Activated naive CD4-positive, alpha-beta T cell treated with anti-CD3 and anti-CD28 coated beads for 36 hours (primary cell): ENCODE measurements around the gene GNPTAB. TPM values are rescaled to one million over a fixed set of nuclear protein-coding genes. Genes with fewer than 3 reads are reported as not detected.
"Not testable (repeated sequence)": the region's sequence is repeated elsewhere in the genome, so short reads cannot be mapped to it uniquely, and the experiment has no call there.

Experiments used
- CTCF ChIA-PET: fragments of 350-600 bp; sonication (Branson Sonifier 250); formaldehyde crosslinking; loops from one replicate; lab custom pipeline; 2021; ENCODE audit warnings: antibody characterized with exemption; lab: Charles Lee
- DNase-seq: peaks from one replicate; pipeline ENCODE4 v3.0.0-alpha.2; 2020
- H3K27ac Mint-ChIP-seq: one replicate; pipeline ENCODE4 v1.8.0; 2021; ENCODE audit warnings: mild to moderate bottlenecking, mixed read lengths
- H3K27me3 Mint-ChIP-seq: one replicate; pipeline ENCODE4 v1.8.0; 2021; ENCODE audit warnings: low read depth, mixed read lengths
- H3K36me3 Mint-ChIP-seq: one replicate; pipeline ENCODE4 v1.8.0; 2021; ENCODE audit warnings: low read depth, mixed read lengths
- H3K4me1 Mint-ChIP-seq: one replicate; pipeline ENCODE4 v1.8.0; 2021; ENCODE audit warnings: low read depth, mixed read lengths
- H3K4me3 Mint-ChIP-seq: one replicate; pipeline ENCODE4 v1.8.0; 2021; ENCODE audit warnings: mild to moderate bottlenecking, moderate library complexity, mixed read lengths
- H3K9me3 Mint-ChIP-seq: one replicate; pipeline ENCODE4 v1.8.0; 2021; ENCODE audit warnings: mixed read lengths
- intact Hi-C: fragments of 100-400 bp; cut with micrococcal nuclease; formaldehyde crosslinking; loops from one replicate; pipeline ENCODE4 v1.15.1; 2023
- total RNA-seq, 2 experiments: library from RNA; stranded (reverse); gene quantifications; one replicate each; pipeline ENCODE4 v1.2.3, GENCODE V29; 2021

Gene GNPTAB
- total RNA-seq, 2 experiments from 2014 or later: 13.6 to 13.7 TPM

- H3K27me3 Mint-ChIP-seq: peaks cover 2% of the 10 kb centered on the region
Observed at GRCh38 chr12:101862245-101862644, 31.5 kb upstream of the GNPTAB start.

GRCh38 chr12:101861688-101862087 is 30.9 kb upstream of the GNPTAB start:
- intact Hi-C loops: loop anchor here (5.0 kb wide), 1 partner anchor 201 kb away; the partner anchor contains the start of gene WASHC3
- H3K27me3 Mint-ChIP-seq: not testable (repeated sequence)
- CTCF ChIA-PET: interaction anchor here (0.7 to 2.7 kb wide), 3 partner anchors 9 to 22 kb away, joined by 4 to 9 read pairs (median 5); no protein-coding TSS in a partner anchor

More at GRCh38 chr12:101862245-101862644, 31.5 kb upstream of the GNPTAB start:
- H3K27ac Mint-ChIP-seq: no peak overlapping the region
- H3K4me1 Mint-ChIP-seq: peaks cover 26% of the 10 kb centered on the region
- intact Hi-C loops: loop anchor here (5.0 kb wide), 1 partner anchor 200 kb away; the partner anchor contains the start of gene WASHC3
- no peak for DNase-seq
- H3K36me3 Mint-ChIP-seq: no peaks in the 10 kb centered on the region
- H3K4me3 Mint-ChIP-seq: no peak overlapping the region
- peaks cover 8% of the 10 kb centered on the region for H3K9me3 Mint-ChIP-seq
- CTCF ChIA-PET: interaction anchor here (0.7 kb wide), 1 partner anchor 10 kb away, joined by 4 read pairs; no protein-coding TSS in a partner anchor

DNA sequence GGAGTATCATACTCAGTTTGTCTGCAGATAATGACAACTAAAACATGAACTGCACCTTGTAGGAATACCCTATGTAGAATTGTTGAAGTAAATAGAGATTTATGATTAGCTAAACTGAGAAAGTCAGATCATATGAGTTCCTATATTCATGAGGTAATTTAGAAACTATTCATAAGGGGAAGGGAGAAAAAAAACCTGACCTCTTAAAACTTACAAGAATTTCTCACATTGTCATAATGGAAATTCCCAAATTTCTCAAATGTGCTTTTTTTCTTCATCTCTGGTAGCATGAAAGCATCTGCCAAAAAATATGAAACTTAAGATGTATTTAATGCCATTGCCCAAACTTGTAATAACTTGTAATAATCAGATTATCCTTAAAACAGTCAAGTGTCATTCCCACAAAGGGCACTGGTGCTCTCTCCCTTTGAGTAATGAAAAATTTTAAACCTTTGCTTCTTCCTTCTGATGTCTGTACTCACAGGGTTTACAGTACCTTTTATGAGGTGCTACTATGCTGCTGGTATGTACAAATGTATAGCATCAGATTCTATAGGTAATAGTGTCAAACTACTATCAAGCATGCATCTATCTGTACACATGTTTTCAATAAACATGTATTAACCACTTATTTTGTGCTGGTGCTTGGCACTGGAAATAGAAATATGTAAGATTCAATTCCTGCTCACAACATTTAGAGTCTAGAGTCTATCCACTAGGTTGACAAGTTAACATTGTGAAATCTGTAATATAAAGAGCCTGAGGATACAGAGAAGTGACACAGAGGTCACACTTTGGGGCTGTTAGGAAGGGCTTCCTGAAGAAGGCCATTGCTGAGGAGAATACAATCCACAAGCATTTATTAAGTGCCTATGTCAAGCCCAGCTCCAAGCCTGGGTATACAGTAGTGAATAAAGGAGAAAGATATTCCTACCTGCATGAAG is 29.2 kb upstream of the GNPTAB start:
- no peak for DNase-seq
- H3K4me3 Mint-ChIP-seq: no peak overlapping the region
- no peaks in the 10 kb centered on the region for H3K36me3 Mint-ChIP-seq
- peak overlapping the region; percentile 54 for H3K27ac Mint-ChIP-seq
- H3K9me3 Mint-ChIP-seq: peaks cover under 1% of the 10 kb centered on the region
- H3K4me1 Mint-ChIP-seq: peaks cover 24% of the 10 kb centered on the region
- H3K27me3 Mint-ChIP-seq: peaks cover 2% of the 10 kb centered on the region
- CTCF ChIA-PET: interaction anchor here (0.5 to 2.7 kb wide), 4 partner anchors 11 to 86 kb away, joined by 3 to 9 read pairs (median 5); no protein-coding TSS in a partner anchor
- intact Hi-C loops: loop anchor here (1.0 to 5.0 kb wide), 8 partner anchors 17 to 337 kb away; partner anchors contain the start of genes DRAM1, NUP37, PARPBP and PMCH

More at GRCh38 chr12:101861688-101862087, 30.9 kb upstream of the GNPTAB start:
- H3K4me3 Mint-ChIP-seq, DNase-seq, H3K9me3 Mint-ChIP-seq, H3K27ac Mint-ChIP-seq, H3K36me3 Mint-ChIP-seq: not testable (repeated sequence)
- peaks cover 26% of the 10 kb centered on the region for H3K4me1 Mint-ChIP-seq

DNA sequence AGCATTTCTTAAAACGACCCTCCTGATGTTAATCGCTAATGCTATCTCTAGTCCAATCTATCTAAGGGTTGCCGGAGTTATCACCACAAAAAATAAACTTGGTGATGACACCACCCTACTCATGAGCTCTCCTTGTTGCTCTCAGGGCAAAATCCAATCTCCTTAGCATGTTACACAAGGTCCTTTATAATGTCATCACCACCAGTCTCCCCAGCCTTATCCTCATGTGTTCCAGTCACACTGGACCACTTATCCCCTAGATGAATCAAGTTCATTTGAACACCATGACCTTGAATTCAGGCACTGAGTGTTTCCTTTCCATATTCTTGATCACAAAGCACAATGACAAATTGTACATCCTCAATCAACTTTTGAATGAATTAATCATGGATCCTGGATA is 27.6 kb upstream of the GNPTAB start:
- CTCF ChIA-PET: no interaction called here
- DNase-seq: no peak
- Mint-ChIP-seq H3K9me3 (no peaks in the 10 kb centered on the region), H3K27ac (no peak overlapping the region), H3K36me3 (no peaks in the 10 kb centered on the region), H3K4me1 (peaks cover 24% of the 10 kb centered on the region), H3K4me3 (no peak overlapping the region), H3K27me3 (peaks cover 2% of the 10 kb centered on the region)
- intact Hi-C loops: no loop called here

DNA sequence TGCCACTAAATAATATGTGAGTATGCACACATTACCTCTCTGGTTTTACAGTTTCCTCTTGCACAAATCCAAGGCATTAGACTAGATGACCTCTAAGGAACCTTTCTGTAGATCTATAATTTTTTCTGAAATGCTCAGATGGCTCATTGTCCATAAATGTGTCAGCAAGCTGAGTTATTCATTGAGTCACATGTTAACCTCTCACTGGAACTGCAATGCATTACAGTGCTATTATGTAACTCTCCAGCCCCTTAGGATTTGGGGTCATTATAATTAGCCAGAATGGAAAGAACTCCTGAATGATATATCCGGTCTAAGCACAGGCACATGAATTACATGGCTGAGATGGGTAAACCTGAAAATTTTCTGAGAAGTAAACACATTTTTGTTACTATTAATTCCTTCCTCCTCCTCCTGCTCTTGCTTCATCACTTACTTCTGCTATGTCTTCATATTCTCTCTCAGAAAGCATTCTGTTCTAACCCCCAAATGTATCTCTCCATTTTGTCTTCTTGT is 26.3 kb upstream of the GNPTAB start:
- no peak for DNase-seq
- Mint-ChIP-seq H3K4me1 (peaks cover 24% of the 10 kb centered on the region), H3K9me3 (no peaks in the 10 kb centered on the region), H3K4me3 (no peak overlapping the region), H3K27me3 (no peaks in the 10 kb centered on the region), H3K27ac (no peak overlapping the region), H3K36me3 (no peaks in the 10 kb centered on the region)
- CTCF ChIA-PET: no interaction called here
- intact Hi-C loops: no loop called here

DNA sequence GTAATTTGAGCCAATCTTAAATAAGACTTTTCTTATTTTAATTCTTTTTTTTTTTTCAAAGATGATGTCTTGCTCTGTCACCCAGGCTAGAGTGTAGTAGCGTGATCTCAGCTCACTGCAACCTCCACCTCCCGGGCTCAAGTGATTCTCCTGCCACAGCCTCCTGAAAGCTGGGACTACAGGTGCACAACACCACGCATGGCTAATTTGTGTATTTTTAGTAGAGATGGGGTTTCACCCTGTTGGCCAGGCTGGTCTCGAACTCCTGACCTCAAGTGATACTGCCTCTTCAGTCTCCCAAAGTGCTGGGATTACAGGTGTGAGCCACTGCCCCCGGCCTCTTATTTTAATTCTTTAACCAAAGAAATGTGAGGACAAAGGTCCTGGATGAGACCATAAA is 25.9 kb upstream of the GNPTAB start:
- CTCF ChIA-PET: interaction anchor here (0.6 to 1.0 kb wide), 2 partner anchors 13 to 488 kb away, joined by 3 to 5 read pairs; no protein-coding TSS in a partner anchor
- DNase-seq, H3K9me3 Mint-ChIP-seq, H3K27me3 Mint-ChIP-seq, intact Hi-C loops, H3K27ac Mint-ChIP-seq, H3K36me3 Mint-ChIP-seq, H3K4me3 Mint-ChIP-seq: not testable (repeated sequence)
- peaks cover 24% of the 10 kb centered on the region for H3K4me1 Mint-ChIP-seq

GRCh38 chr12:101855976-101856375 is 25.2 kb upstream of the GNPTAB start:
- intact Hi-C loops: no loop called here
- no peaks in the 10 kb centered on the region for H3K9me3 Mint-ChIP-seq
- DNase-seq: no peak
- H3K4me3 Mint-ChIP-seq: no peak overlapping the region
- H3K36me3 Mint-ChIP-seq: no peaks in the 10 kb centered on the region
- H3K4me1 Mint-ChIP-seq: peaks cover 22% of the 10 kb centered on the region
- CTCF ChIA-PET: interaction anchor here (0.6 to 1.4 kb wide), 5 partner anchors 12 to 487 kb away, joined by 3 to 11 read pairs (median 4); no protein-coding TSS in a partner anchor
- H3K27ac Mint-ChIP-seq: no peak overlapping the region
- H3K27me3 Mint-ChIP-seq: no peaks in the 10 kb centered on the region

DNA sequence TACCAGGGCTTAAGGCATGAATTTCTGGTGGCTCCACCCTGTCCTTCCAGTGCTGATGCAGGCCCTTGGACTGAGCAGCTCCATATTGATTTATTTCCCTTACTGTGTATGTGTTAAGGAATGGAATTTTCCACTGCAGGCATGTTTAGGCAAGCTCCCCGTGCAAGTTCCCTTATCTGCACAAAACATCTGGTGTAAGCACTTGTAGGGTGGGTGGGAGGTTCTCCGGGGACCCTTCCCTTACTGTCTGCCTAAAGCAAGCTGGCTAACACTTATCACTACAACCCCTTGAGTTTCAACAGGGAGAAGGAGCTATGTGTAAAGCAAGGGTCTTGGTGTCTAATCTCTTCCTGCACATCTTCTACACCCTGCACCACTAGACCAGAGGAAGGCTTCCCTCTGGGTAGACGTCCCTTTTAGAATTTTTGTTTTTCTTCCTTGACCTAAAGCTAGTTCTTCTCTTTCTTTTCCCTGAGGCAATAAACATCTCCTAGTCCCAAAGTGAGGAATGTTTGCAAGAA is 24.7 kb upstream of the GNPTAB start:
- CTCF ChIA-PET: interaction anchor here (0.8 to 1.4 kb wide), 4 partner anchors 13 to 82 kb away, joined by 3 to 11 read pairs (median 4); no protein-coding TSS in a partner anchor
- no peak for DNase-seq
- no peaks in the 10 kb centered on the region for H3K36me3 Mint-ChIP-seq
- no peak overlapping the region for H3K4me3 Mint-ChIP-seq
- no peaks in the 10 kb centered on the region for H3K27me3 Mint-ChIP-seq
- H3K9me3 Mint-ChIP-seq: no peaks in the 10 kb centered on the region
- no peak overlapping the region for H3K27ac Mint-ChIP-seq
- H3K4me1 Mint-ChIP-seq: peaks cover 22% of the 10 kb centered on the region
- intact Hi-C loops: no loop called here

- DNase-seq: no peak
- intact Hi-C loops: no loop called here
- H3K27me3 Mint-ChIP-seq: no peaks in the 10 kb centered on the region
- no peak overlapping the region for H3K27ac Mint-ChIP-seq
- no peak overlapping the region for H3K4me3 Mint-ChIP-seq
- peaks cover 20% of the 10 kb centered on the region for H3K4me1 Mint-ChIP-seq
- H3K9me3 Mint-ChIP-seq: no peaks in the 10 kb centered on the region
- H3K36me3 Mint-ChIP-seq: no peaks in the 10 kb centered on the region
- CTCF ChIA-PET: interaction anchor here (0.8 to 1.4 kb wide), 3 partner anchors 13 to 81 kb away, joined by 3 to 4 read pairs (median 3); no protein-coding TSS in a partner anchor
Observed at GRCh38 chr12:101854747-101855146, 24.0 kb upstream of the GNPTAB start.

GRCh38 chr12:101852998-101853397 is 22.2 kb upstream of the GNPTAB start:
- H3K27ac Mint-ChIP-seq: no peak overlapping the region
- DNase-seq: no peak
- peaks cover 12% of the 10 kb centered on the region for H3K4me1 Mint-ChIP-seq
- H3K36me3 Mint-ChIP-seq: no peaks in the 10 kb centered on the region
- intact Hi-C loops: no loop called here
- H3K4me3 Mint-ChIP-seq: no peak overlapping the region
- no peaks in the 10 kb centered on the region for H3K9me3 Mint-ChIP-seq
- no peaks in the 10 kb centered on the region for H3K27me3 Mint-ChIP-seq
- CTCF ChIA-PET: interaction anchor here (0.8 to 1.0 kb wide), 2 partner anchors 12 to 23 kb away, joined by 4 read pairs; no protein-coding TSS in a partner anchor

DNA sequence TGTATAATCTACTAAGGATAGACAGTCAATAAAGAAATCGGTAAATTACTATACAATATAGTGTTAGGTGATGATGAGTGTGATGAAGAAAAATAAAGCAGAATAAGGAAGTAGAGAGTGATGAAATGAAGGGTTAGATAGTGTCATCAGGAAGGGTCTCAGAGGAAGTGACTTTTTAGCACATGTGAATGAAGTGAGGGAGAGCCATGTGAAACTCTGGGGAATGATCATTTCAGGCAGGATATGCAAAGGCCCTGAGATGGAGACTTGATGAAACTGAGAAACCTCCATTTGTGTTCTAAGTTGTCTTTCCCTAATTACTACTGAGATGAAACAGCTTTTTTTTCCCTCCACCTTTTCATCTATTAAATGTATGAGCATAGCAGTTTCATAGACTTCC is 19.4 kb upstream of the GNPTAB start:
- Mint-ChIP-seq H3K4me3 (no peak overlapping the region), H3K36me3 (no peaks in the 10 kb centered on the region), H3K27me3 (no peaks in the 10 kb centered on the region), H3K27ac (no peak overlapping the region), H3K9me3 (no peaks in the 10 kb centered on the region), H3K4me1 (peaks cover 12% of the 10 kb centered on the region)
- intact Hi-C loops: no loop called here
- CTCF ChIA-PET: interaction anchor here (2.2 kb wide), 1 partner anchor 19 kb away, joined by 10 read pairs; the partner anchor contains the start of gene GNPTAB
- no peak for DNase-seq

DNA sequence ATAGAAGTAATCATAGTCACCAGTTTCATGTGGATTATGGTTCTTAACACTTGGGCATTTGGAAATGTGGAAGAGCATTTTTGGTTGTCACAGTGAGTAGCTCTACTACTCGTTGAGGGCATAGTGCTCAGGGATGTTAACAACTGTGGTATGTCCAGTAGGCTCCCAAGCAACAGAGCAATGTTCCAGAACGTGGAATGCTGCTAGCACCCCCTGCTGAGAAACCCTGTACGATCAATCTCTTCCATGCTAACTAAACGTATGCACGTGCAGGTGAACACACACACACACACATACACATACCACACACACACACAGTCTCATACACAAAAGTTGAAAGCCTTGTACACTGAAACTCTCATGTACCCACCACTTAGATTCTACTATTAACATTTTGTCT is 16.6 kb upstream of the GNPTAB start:
- CTCF ChIA-PET: no interaction called here
- H3K27ac Mint-ChIP-seq: no peak overlapping the region
- H3K36me3 Mint-ChIP-seq: no peaks in the 10 kb centered on the region
- H3K9me3 Mint-ChIP-seq: no peaks in the 10 kb centered on the region
- H3K4me3 Mint-ChIP-seq: no peak overlapping the region
- peaks cover 10% of the 10 kb centered on the region for H3K4me1 Mint-ChIP-seq
- intact Hi-C loops: no loop called here
- DNase-seq: no peak
- no peaks in the 10 kb centered on the region for H3K27me3 Mint-ChIP-seq
